Kidney tubule cell (primary cell): ENCODE results near the gene ACVR1B.

Source experiments
- DNase-seq: peaks from one replicate; pipeline ENCODE4 v3.0.0-alpha.2; 2018; ENCODE audit warnings: low spot score

The ACVR1B gene

DNA sequence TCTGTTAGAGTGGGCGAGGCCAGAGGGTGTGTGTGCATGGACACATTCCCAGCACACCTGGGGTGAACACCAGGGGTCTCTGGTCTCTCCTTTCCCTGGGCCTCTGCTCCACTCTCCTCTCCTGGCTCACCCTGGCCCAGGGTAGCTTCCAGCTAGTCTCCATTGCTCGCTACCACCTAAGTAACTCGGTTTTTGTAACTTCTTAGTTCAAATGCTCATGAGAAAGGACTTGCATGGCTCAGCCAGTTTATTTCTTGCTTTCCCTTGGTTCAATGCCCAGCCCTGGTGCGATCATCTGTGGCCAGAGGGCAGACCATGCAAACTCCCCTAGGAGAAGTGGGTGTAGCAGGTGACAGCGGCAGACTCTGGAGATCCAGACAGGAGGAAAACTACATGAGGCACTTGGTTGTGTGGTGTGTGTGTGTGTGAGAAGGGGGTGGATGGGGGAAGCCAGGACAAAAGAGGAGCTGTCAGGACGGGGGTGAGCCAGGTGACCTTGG, 8.9 kb upstream of the ACVR1B start:
- DNase-seq: no peak

- DNase-seq: no peak
Measured at GRCh38 chr12:51943346-51943745, 8.2 kb upstream of the ACVR1B start.

GRCh38 chr12:51944608-51945233, 6.8 kb upstream of the ACVR1B start:
- DNase-seq: no peak

DNA sequence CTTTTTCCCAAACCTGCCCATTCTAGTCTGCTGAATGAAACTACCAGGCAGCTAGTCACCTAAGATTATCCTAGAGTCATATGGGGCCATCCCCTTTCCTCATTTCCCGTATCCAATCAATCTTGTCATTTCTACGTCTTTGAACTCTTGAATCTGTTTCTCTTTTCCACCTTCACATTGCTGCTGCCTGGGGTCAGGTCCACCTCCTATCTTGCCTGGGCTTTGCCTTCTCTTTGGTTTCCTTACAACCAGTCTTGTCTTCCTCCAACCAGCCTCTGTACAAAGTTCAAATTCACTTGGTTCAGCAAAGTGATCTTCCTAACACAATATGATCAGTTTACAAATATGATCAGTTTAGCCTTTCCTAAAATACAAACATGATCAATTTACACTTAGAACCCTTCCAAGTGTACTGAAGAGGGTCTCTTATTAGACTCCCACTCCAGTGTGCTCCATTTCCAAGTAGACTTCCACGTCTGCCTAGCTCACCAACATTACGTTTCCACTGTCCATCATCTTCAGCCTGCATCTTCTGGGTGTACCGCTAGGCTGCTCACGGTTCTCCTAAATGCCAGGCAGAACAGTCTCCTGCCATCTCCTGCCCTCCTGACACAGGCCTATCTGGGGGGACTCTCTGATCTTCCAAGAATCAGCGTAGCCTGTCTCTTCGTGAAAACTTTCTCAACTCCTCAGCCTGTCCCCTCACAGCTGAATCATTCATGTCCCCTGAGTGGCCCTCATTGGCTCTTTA, 4.1 kb upstream of the ACVR1B start:
- DNase-seq: no peak

GRCh38 chr12:51948066-51948465, 3.4 kb upstream of the ACVR1B start:
- no peak for DNase-seq

DNA sequence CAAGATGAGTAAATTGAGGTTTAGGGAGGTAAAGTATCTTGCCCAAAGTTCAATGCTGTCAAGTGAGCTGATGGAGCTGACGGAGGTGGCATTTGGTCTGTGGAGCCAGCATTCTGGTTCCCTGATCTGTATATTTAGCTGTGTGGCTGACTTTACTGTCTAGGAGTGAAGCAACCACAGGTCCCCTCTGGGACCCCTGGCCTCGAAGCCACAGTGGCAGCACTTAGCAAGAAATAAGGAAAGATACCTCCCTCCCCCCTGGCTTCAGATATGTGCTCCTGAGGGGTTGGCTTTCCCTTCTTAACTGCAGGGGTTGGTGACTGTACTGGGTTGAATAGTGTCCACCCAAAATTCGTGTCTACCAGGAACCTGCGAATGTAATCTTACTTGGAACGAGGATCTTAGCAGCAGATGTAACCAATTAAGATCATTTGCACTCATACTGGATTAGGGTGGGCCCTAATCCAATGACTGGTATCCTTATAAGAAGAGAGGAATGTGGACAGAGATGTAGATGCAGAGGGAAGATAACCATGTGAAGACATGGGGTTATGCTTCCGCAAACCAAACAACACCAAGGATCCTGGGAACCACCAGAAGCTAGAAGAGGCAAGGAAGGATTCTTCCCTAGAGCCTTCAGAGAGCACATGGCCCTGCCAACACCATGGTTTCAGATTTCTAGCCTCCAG, 2.0 kb upstream of the ACVR1B start:
- DNase-seq: no peak

DNA sequence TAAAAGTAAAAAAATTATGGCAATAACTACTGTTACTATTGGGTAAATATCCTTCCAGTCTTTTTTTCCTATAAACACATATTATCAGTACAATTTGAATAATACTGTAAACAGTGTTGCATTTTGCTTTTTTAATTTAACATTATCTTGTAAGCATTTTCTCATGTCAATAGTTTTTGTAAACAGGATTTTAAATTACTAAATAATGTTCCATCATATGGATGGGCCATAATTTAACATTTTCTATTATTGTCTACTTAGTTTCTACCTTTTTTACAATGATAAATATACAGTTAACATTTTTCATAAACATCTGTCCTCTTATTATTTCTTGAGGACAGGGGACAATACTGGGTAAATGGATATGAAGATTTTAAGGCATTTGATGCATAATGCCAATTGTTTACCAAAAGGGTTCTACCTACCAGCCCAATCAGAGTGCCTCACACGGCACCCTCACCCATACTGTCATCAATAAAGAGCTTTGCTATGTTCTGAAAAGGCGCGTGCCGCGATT, 759 bp upstream of the ACVR1B start:
- no peak for DNase-seq

GRCh38 chr12:51951843-51952722, 584 bp downstream of the ACVR1B start:
- no peak for DNase-seq

GRCh38 chr12:51953089-51953488, 1.6 kb downstream of the ACVR1B start:
- DNase-seq: peak; percentile 29

DNA sequence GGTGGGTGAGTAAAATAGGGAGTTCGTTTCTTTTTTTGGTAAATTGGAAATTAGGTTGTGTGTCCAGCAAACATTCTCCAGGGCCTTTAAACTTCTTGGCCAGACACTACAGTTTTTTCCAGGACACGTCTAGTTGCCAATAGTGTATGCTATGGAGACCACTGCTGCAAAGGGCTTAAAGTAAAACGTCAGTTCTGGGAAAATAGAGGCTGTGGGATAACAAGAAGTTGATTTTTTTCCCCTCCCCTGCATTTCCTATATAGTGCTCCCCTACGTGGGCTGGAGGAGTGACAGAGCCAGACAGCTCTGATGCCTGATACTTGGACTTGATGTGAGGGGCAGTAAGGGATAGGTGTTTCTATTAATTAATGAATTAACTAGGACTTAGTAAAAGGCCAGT, 2.4 kb downstream of the ACVR1B start:
- no peak for DNase-seq

DNA sequence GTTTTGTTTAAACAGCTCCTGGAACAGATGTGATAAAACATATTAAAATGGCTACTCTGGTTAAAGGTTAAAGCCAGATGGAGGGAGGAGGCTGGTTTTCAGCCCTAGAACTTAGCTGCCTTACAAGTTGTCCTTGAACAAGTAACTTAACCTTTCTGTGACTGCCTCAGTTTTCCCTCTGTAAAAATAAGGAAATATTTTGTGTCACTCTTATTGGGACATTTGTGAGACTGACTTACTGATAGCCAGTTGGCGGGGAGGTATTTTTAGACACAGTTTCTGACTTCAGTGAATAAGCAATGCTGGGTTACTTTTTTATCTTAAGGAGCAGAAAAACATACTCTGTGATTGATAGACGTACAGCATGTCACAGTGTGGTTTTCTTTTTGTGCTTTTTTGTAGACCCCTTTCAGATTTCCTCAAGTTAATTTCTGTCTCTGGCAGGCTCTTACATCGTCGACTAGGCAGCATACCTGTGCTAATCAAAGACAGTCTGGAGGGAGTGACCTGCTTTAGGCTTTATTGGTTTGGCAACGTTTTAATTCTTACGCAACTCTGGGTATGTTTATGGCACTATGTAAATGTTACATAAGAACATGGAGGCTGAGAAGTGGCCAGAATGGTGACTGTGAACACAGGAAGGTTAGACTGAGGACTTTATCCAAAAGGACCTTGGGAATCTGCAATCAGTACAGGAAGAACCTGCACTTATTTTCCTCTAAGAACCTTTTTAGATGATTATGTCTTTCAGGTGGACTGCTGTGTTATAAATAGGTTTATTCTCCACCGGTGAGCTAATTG, 3.3 kb downstream of the ACVR1B start:
- DNase-seq: no peak

DNA sequence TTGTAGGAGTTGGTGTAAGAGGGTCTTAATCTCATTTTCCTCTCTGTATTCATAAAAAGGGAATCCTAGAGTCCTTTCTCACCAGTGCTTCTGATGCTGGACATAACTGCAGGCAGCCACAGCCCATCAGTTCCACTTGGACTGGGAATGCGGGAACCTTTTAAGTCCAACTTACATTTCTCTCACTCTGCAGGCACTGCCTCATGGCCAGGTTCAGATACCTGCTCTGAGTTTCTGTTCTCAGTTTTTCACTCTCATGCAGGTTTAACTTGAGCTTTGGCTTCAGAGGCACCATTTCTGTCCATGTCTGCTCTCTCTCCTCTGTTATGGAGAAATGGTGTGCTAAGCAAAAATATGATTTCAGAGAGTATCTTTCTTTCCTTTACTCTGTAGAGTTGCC, 4.2 kb downstream of the ACVR1B start:
- DNase-seq: no peak

DNA sequence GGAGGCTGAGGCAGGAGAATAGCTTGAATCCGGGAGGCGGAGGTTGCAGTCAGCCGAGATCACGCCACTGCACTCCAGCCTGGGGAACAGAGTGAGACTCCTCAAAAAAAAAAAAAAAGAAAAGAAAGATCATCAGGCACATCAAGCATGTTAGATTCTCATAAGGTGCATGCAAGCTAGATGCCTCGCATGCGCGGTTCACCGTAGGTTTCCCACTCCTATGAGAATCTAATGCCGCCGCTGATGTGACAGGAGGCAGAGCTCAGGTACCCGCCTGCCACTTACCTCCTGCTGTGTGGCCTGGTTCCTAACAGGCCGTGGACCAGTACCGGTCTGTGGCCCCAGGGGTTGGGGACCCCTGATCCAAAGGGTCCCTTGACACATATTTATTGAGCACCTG, 7.0 kb downstream of the ACVR1B start:
- no peak for DNase-seq

GRCh38 chr12:51959211-51959610, 7.7 kb downstream of the ACVR1B start:
- no peak for DNase-seq

DNA sequence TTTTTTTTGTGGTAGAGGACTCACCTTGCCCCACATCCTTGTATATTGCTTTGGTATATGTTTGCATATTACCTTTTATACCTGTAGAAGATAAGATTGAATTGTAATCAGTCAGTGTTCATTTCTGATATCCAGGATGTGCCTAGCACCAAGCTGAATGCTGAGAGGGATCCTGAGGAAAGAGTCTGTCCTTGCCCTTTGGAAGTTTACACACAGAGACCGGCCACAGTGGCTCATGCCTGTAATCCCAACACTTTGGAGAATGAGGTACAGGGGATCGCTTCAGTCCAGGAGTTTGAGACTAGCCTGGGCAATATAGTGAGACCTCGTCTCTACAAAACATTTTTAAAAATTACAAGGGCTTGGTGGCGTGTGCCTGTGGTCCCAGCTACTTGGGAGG, 8.4 kb downstream of the ACVR1B start:
- DNase-seq: no peak

- no peak for DNase-seq
Measured at GRCh38 chr12:51960488-51960887, 9.0 kb downstream of the ACVR1B start.

DNA sequence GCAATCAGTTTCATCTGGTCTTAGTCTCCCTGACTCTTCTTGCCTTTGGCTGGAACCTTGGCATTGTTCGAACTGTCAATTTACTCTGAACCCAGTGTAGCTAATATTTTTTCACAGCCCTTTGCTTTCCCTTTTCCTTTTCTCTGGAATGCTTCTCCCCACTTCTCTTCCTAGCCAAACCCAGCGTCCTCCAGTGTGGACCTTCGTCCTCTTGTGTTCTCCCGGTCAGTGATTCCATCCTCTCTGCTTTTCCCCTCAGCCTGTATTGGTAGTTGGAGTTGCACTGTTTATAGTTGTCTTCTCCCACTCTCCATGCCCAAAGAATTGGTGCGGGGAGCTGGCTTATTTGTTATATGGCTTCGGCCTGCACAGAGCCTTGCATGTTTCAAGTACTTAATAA, 9.4 kb downstream of the ACVR1B start:
- no peak for DNase-seq

DNA sequence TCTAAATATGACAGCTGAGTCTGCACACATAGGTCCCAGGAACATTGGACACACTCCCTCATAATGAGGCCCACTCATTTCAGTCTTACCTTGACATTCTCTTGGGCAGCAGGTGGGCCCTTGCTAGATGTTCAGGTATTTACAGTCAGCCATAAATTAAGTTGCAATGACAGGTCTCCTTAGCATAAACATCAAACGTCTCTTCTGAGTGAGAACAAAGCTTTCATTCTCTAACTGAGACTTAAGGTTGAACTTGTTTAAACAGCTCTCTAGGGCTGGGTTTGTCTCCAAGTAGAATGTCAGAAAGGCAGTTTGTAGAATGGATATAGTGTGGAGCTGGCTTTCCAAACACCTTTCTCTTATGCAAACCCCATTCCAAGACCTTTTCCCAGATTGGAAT, 10.3 kb downstream of the ACVR1B start:
- DNase-seq: no peak

GRCh38 chr12:51962737-51963136, 11.2 kb downstream of the ACVR1B start:
- DNase-seq: no peak

GRCh38 chr12:51963477-51963876, 12.0 kb downstream of the ACVR1B start:
- DNase-seq: no peak

- DNase-seq: no peak
Measured at GRCh38 chr12:51969643-51970042, 18.1 kb downstream of the ACVR1B start.
